Right lobe of liver (tissue), 6 donors: ENCODE results near the gene MYPN. TPM values are rescaled to one million over a fixed set of nuclear protein-coding genes. Genes with fewer than 3 reads are reported as not detected.

Source experiments
- ATAC-seq, 4 donors: fragments of 200-7000 bp; cut with Tn5 transposase; one replicate each; pipeline ENCODE4 v1.9.1; 2020; ENCODE audit warnings: mild to moderate bottlenecking in 4 of 4, moderate library complexity in 4 of 4
- DNase-seq, 3 donors: peaks; one replicate each; pipeline ENCODE4 v3.0.0-alpha.2; 2020
- H3K27ac ChIP-seq, 3 donors: fragments of 200-600 bp; one replicate each; pipeline ENCODE4 v1.8.0; 2022
- H3K27me3 ChIP-seq, 2 donors: fragments of 200-600 bp; one replicate each; pipeline ENCODE4 v1.8.0; 2022
- H3K36me3 ChIP-seq, 4 donors: fragments of 200-600 bp; sonication (generic) in 1 of 4; one replicate each; pipeline versions ENCODE4 v1.5.1 to v1.8.0; 2017 to 2022; ENCODE audit warnings: control low read depth in 1 of 4
- H3K4me1 ChIP-seq, 4 donors: fragments of 200-600 bp; sonication (generic) in 1 of 4; one replicate each; pipeline versions ENCODE4 v1.5.1 to v1.8.0; 2017 to 2022; ENCODE audit warnings: control low read depth in 1 of 4
- H3K4me3 ChIP-seq, 3 donors: fragments of 200-600 bp; one replicate each; pipeline ENCODE4 v1.8.0; 2022
- H3K9me3 ChIP-seq, 4 donors: fragments of 200-600 bp; sonication (generic) in 1 of 4; one replicate each; pipeline versions ENCODE4 v1.5.1 to v1.8.0; 2017 to 2022; ENCODE audit warnings: control low read depth in 1 of 4
- CTCF ChIP-seq, 4 donors: fragments of 200-600 bp in 3 of 4; fragments of 450-650 bp in 1 of 4; IDR thresholded peaks; one replicate each; pipeline versions ENCODE4 v1.5.1 to v1.8.0; 2016 to 2022; ENCODE audit warnings: antibody characterized with exemption in 4 of 4, mild to moderate bottlenecking in 2 of 4
- POLR2A ChIP-seq: fragments of 450-650 bp; IDR thresholded peaks from one replicate; pipeline ENCODE4 v1.6.1; 2017; ENCODE audit warnings: antibody characterized with exemption, mild to moderate bottlenecking
- WGBS: methylation state at CpG from one replicate; pipeline ENCODE4 v1.1.6; 2018; ENCODE audit warnings: low coverage, low lambda C conversion rate; ENCODE audit not compliant: insufficient coverage; ENCODE audit errors: missing lambda C conversion rate; 5-methylcytosine and 5-hydroxymethylcytosine counted together
- intact Hi-C, 2 donors: fragments of 100-400 bp; cut with DNase I; formaldehyde crosslinking; loops; one replicate each; pipeline versions ENCODE4 v1.11.2 to v1.14.1; 2022
- total RNA-seq, 6 experiments: library from RNA; depleted of rRNA in 2 of 6; stranded (reverse); fragments of >200 nt in 2 of 6; fragmentation: NEBNext Ultra II Directional in 3 of 6; extraction: Animal tissue kit (Norgen Biotek cat#: 25700) in 3 of 6; gene quantifications; one replicate each; pipeline versions ENCODE4 v1.1.0 to v1.2.4, GENCODE V29; 2016 to 2023
- donor health status: DM: no; HTN: yes; CAD: no.
- donor health status: DM: no; HTN: no; CAD: no.
- donor health status: DM: no; HTN: no; CAD: no.
- donor health status: DM: no; HTN: yes; CAD: no.
- donor health status: DM: no; HTN: yes; CAD: no.

The MYPN gene
- total RNA-seq, 6 experiments from 2014 or later: 0.07 to 0.31 (median 0.10) TPM; not detected in 2

DNA sequence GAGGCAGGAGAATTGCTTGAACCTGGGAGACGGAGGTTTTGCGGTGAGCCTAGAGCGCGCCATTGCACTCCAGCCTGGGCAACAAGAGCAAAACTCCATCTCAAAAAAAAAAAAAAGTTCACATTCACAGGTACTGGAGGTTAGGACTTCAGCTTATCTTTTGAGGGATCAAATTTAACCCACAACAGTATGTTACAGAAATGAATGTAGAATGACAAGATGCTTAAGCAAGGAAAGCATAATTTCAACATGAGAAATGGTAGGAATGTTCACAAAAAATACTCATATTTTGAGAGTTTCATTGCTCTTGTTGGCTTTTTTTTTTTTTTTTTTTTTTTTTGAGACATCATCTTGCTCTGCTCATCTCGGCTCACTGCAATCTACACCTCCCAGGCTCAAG, 32.3 kb upstream of the MYPN start:
- intact Hi-C loops: no loop called here
- H3K9me3 ChIP-seq: no peaks in the 10 kb centered on the region
- no peaks in the 10 kb centered on the region for H3K36me3 ChIP-seq
- 87% methylated on average over 5 of the region's 5 CpGs for WGBS
- no peak for ATAC-seq
- H3K27me3 ChIP-seq: no peaks in the 10 kb centered on the region
- DNase-seq: no peak
- H3K4me3 ChIP-seq: no peak overlapping the region
- TF ChIP-seq CTCF (IDR thresholded peaks at IDR 0.05) (no peak), POLR2A (no peak)
- H3K4me1 ChIP-seq: peaks cover 0 to 21% (median 0%) of the 10 kb centered on the region in 4 donors
- H3K27ac ChIP-seq: no peak overlapping the region

GRCh38 chr10:68079434-68079833, 29.9 kb upstream of the MYPN start:
- Histone ChIP-seq H3K27ac (no peak overlapping the region), H3K4me1 (peaks cover 0 to 4% (median 0%) of the 10 kb centered on the region in 4 donors), H3K9me3 (no peaks in the 10 kb centered on the region), H3K27me3 (no peaks in the 10 kb centered on the region), H3K4me3 (no peak overlapping the region), H3K36me3 (no peaks in the 10 kb centered on the region)
- 88% methylated on average over 1 of the region's 1 CpG for WGBS
- TF ChIP-seq CTCF (IDR thresholded peaks at IDR 0.05) (no peak), POLR2A (no peak)
- no peak for DNase-seq
- ATAC-seq: no peak
- intact Hi-C loops: no loop called here

- H3K4me1 ChIP-seq: no peaks in the 10 kb centered on the region
- intact Hi-C loops: no loop called here
- no peak overlapping the region for H3K27ac ChIP-seq
- no peaks in the 10 kb centered on the region for H3K9me3 ChIP-seq
- ATAC-seq: no peak
- DNase-seq: no peak
- no peaks in the 10 kb centered on the region for H3K27me3 ChIP-seq
- no peaks in the 10 kb centered on the region for H3K36me3 ChIP-seq
- no peak for TF ChIP-seq POLR2A
- no peak for TF ChIP-seq CTCF (IDR thresholded peaks at IDR 0.05)
- H3K4me3 ChIP-seq: no peak overlapping the region
- 61% methylated on average over 4 of the region's 5 CpGs for WGBS
These were observed 28.3 kb upstream of the MYPN start for GRCh38 chr10:68080853-68081431.

DNA sequence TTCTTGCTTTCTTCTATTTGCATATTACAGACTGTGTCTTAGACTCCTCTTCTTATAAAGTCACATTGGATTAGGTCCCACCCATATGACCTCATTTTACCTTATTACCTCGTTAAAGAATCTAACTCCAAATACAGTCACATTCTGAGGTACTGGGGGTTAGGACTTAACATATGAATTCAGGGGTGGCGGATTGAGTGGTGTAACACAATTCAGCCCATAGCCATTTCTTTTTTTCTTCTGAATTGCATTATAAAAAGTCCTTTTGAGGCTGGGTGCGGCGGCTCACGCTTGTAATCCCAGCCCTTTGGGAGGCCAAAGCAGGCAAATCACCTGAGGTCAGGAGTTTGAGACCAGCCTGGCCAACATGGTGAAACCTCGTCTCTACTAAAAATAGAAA, 27.4 kb upstream of the MYPN start:
- H3K9me3 ChIP-seq: no peaks in the 10 kb centered on the region
- DNase-seq: no peak
- H3K27me3 ChIP-seq: no peaks in the 10 kb centered on the region
- H3K27ac ChIP-seq: no peak overlapping the region
- no peak for ATAC-seq
- H3K4me3 ChIP-seq: no peak overlapping the region
- 78% methylated on average over 6 of the region's 6 CpGs for WGBS
- TF ChIP-seq CTCF (IDR thresholded peaks at IDR 0.05) (no peak), POLR2A (no peak)
- intact Hi-C loops: no loop called here
- H3K36me3 ChIP-seq: no peaks in the 10 kb centered on the region
- H3K4me1 ChIP-seq: peaks cover 0 to 1% (median 0%) of the 10 kb centered on the region in 4 donors
